H9 (cell line): Measurements from ENCODE around the gene TCF7L1. TPM values are rescaled to one million over a fixed set of nuclear protein-coding genes. Genes with fewer than 3 reads are reported as not detected.

ENCODE experiments used
- DNase-seq: peaks from one replicate; pipeline ENCODE4 v3.0.0-alpha.2; 2017
- H2AFZ ChIP-seq: one replicate; pipeline ENCODE4 v1.6.1; 2013; ENCODE audit warnings: mild to moderate bottlenecking, low read length, control low read depth, moderate library complexity
- H2AK5ac ChIP-seq: 2 replicates; pipeline ENCODE4 v1.6.1; 2013; ENCODE audit warnings: low read length, control low read depth, mixed read lengths; ENCODE audit not compliant: insufficient read length
- H2BK120ac ChIP-seq: one replicate; pipeline ENCODE4 v1.6.1; 2013; ENCODE audit warnings: low read depth, mild to moderate bottlenecking, low read length, control low read depth, inconsistent platforms; ENCODE audit not compliant: poor library complexity, severe bottlenecking
- H2BK12ac ChIP-seq: 2 replicates; pipeline ENCODE4 v1.6.1; 2013; ENCODE audit warnings: low read length, control low read depth, mixed read lengths, low read depth; ENCODE audit not compliant: insufficient read length
- H2BK15ac ChIP-seq: 2 replicates; pipeline ENCODE4 v1.6.1; 2013; ENCODE audit warnings: low read depth, low read length, control low read depth
- H2BK20ac ChIP-seq: one replicate; pipeline ENCODE4 v1.6.1; 2013; ENCODE audit warnings: low read depth, mild to moderate bottlenecking, low read length, control low read depth, inconsistent platforms; ENCODE audit not compliant: poor library complexity, severe bottlenecking
- H2BK5ac ChIP-seq: 2 replicates; pipeline ENCODE4 v1.6.1; 2013; ENCODE audit warnings: low read length, control low read depth, mixed read lengths; ENCODE audit not compliant: insufficient read length
- H3K14ac ChIP-seq: 2 replicates; pipeline ENCODE4 v1.6.1; 2013; ENCODE audit warnings: low read length, control low read depth; ENCODE audit not compliant: insufficient read depth
- H3K18ac ChIP-seq: 2 replicates; pipeline ENCODE4 v1.6.1; 2013; ENCODE audit warnings: low read depth, mild to moderate bottlenecking, mixed read lengths, low read length, control low read depth; ENCODE audit not compliant: insufficient read length
- H3K23ac ChIP-seq: 2 replicates; pipeline ENCODE4 v1.6.1; 2013; ENCODE audit warnings: low read length, control low read depth, mixed read lengths, low read depth; ENCODE audit not compliant: insufficient read length
- H3K23me2 ChIP-seq: 2 replicates; pipeline ENCODE4 v1.6.1; 2013; ENCODE audit warnings: low read depth, mild to moderate bottlenecking, mixed read lengths, low read length, control low read depth; ENCODE audit not compliant: insufficient read length, poor library complexity, severe bottlenecking
- H3K27ac ChIP-seq: 2 replicates; pipeline ENCODE4 v1.5.1; 2013; ENCODE audit warnings: low read length, control low read depth, mixed read lengths, low read depth; ENCODE audit not compliant: insufficient read length
- H3K27me3 ChIP-seq: 2 replicates; pipeline ENCODE4 v1.6.1; 2013; ENCODE audit warnings: low read length, control low read depth, inconsistent platforms; ENCODE audit not compliant: insufficient read depth
- H3K4ac ChIP-seq: 2 replicates; pipeline ENCODE4 v1.6.1; 2013; ENCODE audit warnings: low read depth, mild to moderate bottlenecking, control low read depth, inconsistent platforms, low read length, moderate library complexity
- H3K4me1 ChIP-seq: 2 replicates; pipeline ENCODE4 v1.6.1; 2013; ENCODE audit warnings: low read length, control low read depth, inconsistent platforms; ENCODE audit not compliant: insufficient read depth
- H3K4me2 ChIP-seq: 2 replicates; pipeline ENCODE4 v1.6.1; 2013; ENCODE audit warnings: low read length, control low read depth, mixed read lengths; ENCODE audit not compliant: insufficient read length, insufficient read depth
- H3K56ac ChIP-seq: 2 replicates; pipeline ENCODE4 v1.6.1; 2013; ENCODE audit warnings: low read depth, mild to moderate bottlenecking, mixed read lengths, low read length, control low read depth; ENCODE audit not compliant: insufficient read length
- H3K79me1 ChIP-seq: 2 replicates; pipeline ENCODE4 v1.6.1; 2013; ENCODE audit warnings: low read depth, mild to moderate bottlenecking, moderate library complexity, low read length, control low read depth, inconsistent platforms; ENCODE audit not compliant: insufficient read depth, poor library complexity, severe bottlenecking
- H3K79me2 ChIP-seq: 2 replicates; pipeline ENCODE4 v1.6.1; 2013; ENCODE audit warnings: low read length, control low read depth, inconsistent platforms; ENCODE audit not compliant: insufficient read depth
- H3K9ac ChIP-seq: 2 replicates; pipeline ENCODE4 v1.6.1; 2013; ENCODE audit warnings: low read length, control low read depth, mixed read lengths; ENCODE audit not compliant: insufficient read length; ENCODE audit errors: extremely low read depth
- H3K9me3 ChIP-seq: one replicate; pipeline ENCODE4 v1.6.1; 2013; ENCODE audit warnings: low read depth, low read length, inconsistent platforms; ENCODE audit not compliant: control insufficient read depth
- H3T11ph ChIP-seq: one replicate; pipeline ENCODE4 v1.6.1; 2013; ENCODE audit warnings: mild to moderate bottlenecking, low read length, control low read depth, inconsistent platforms
- H4K20me1 ChIP-seq: one replicate; pipeline ENCODE4 v1.6.1; 2013; ENCODE audit not compliant: control insufficient read depth, insufficient read length, insufficient read depth
- H4K5ac ChIP-seq: 2 replicates; pipeline ENCODE4 v1.6.1; 2013; ENCODE audit warnings: low read depth, mild to moderate bottlenecking, mixed read lengths, low read length, control low read depth; ENCODE audit not compliant: insufficient read length
- H4K8ac ChIP-seq: replicated peaks from 2 replicates; pipeline ENCODE4 v1.6.1; 2013; ENCODE audit warnings: low read length, control low read depth, mixed read lengths, low read depth; ENCODE audit not compliant: insufficient read length
- H4K91ac ChIP-seq: 2 replicates; pipeline ENCODE4 v1.6.1; 2013; ENCODE audit warnings: low read depth, mild to moderate bottlenecking, moderate library complexity, mixed read lengths, low read length, control low read depth; ENCODE audit not compliant: insufficient read length
- H3K27ac Mint-ChIP-seq, 3 experiments: 2 replicates in 2 of 3; 3 replicates in 1 of 3; pipeline ENCODE4 v1.8.0; 2020 to 2021; ENCODE audit warnings: mixed read lengths in 3 of 3, mild to moderate bottlenecking in 1 of 3, moderate library complexity in 1 of 3
- H3K27me3 Mint-ChIP-seq: 2 replicates; pipeline ENCODE4 v1.8.0; 2021; ENCODE audit warnings: low read depth, mild to moderate bottlenecking, moderate library complexity, mixed read lengths
- H3K36me3 Mint-ChIP-seq, 3 experiments: 2 replicates in 2 of 3; 3 replicates in 1 of 3; pipeline ENCODE4 v1.8.0; 2020 to 2021; ENCODE audit warnings: low read depth in 3 of 3, mixed read lengths in 3 of 3; ENCODE audit not compliant: insufficient read depth in 1 of 3
- H3K4me1 Mint-ChIP-seq, 2 experiments: 2 replicates each; pipeline ENCODE4 v1.8.0; 2020; ENCODE audit warnings: mixed read lengths in 2 of 2
- H3K4me3 Mint-ChIP-seq, 2 experiments: 2 replicates in 1 of 2; 3 replicates in 1 of 2; pipeline ENCODE4 v1.8.0; 2020 to 2021; ENCODE audit warnings: mild to moderate bottlenecking in 2 of 2, mixed read lengths in 2 of 2, moderate library complexity in 1 of 2
- H3K9me3 Mint-ChIP-seq, 2 experiments: 2 replicates in 1 of 2; 3 replicates in 1 of 2; pipeline ENCODE4 v1.8.0; 2020; ENCODE audit warnings: mild to moderate bottlenecking in 2 of 2, mixed read lengths in 2 of 2, moderate library complexity in 1 of 2
- CTCF ChIP-seq: fragments of 200-600 bp; sonication (generic); conservative IDR thresholded peaks from 3 replicates; pipeline ENCODE4 v1.8.0; 2021; ENCODE audit warnings: antibody characterized with exemption, mild to moderate bottlenecking
- WGBS: extraction: QIAGEN DNeasy Blood & Tissue Kit; methylation state at CpG from one replicate; pipeline ENCODE4 v1.1.7; 2013; ENCODE audit warnings: missing lambda C conversion rate, low lambda C conversion rate, mixed read lengths; ENCODE audit not compliant: insufficient read length; ENCODE audit errors: extremely low coverage; 5-methylcytosine and 5-hydroxymethylcytosine counted together
- total RNA-seq: library from RNA; stranded (reverse); gene quantifications from 2 replicates; pipeline ENCODE4 v1.2.1, GENCODE V29; 2021

TCF7L1 gene
- total RNA-seq, 1 experiment from 2014 or later = 112 TPM

DNA sequence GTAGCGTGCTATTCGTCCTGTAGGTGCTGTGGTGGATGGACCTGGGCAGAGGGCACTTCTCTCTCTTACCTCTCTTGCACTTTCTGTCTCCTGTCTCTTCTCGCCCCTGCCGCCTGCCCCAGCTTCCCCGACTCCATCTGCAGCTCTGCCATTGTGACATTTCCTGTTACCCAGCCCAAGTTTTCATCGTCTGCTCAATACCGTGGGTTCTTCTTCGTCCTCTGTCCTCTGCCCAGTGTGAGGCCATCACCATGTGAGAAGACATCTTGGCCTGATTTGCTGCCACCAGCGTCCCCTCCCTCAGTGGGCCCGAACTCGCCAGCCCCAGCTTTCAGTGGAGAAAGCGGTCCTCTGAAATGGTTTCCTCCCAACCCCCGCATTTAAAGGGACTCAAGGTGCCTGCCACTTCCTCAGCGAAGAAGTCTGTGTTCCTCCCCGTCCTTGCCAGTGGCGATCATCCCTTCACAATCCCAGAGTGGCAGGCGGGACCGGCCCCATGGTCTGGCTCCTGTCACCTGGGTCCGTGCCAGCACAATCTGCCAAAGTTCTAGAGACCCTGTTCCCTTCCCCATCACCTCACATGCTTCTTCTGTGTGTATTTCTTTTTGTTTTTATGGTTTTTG is 176.6 kb downstream of the TCF7L1 start:
- Histone ChIP-seq H3K23ac (no peak overlapping the region), H3K14ac (no peak overlapping the region), H3K9me3 (no peaks in the 10 kb centered on the region), H3K27ac (no peak overlapping the region), H2BK120ac (no peak overlapping the region), H4K8ac (no peak overlapping the region), H2AFZ (no peak overlapping the region), H2BK15ac (no peak overlapping the region), H3K4me1 (peaks cover 6% of the 10 kb centered on the region; the same call in 1 of the 2 replicates), H3T11ph (no peak overlapping the region), H3K4ac (no peak overlapping the region), H2BK5ac (no peak overlapping the region), H3K27me3 (no peaks in the 10 kb centered on the region), H3K56ac (no peak overlapping the region), H4K5ac (no peak overlapping the region), H4K20me1 (no peaks in the 10 kb centered on the region), H3K9ac (no peak overlapping the region), H2BK20ac (no peak overlapping the region), H2BK12ac (no peak overlapping the region), H3K18ac (no peak overlapping the region), H2AK5ac (no peak overlapping the region), H3K79me1 (no peaks in the 10 kb centered on the region), H3K79me2 (no peaks in the 10 kb centered on the region), H4K91ac (no peak overlapping the region), H3K23me2 (no peaks in the 10 kb centered on the region), H3K4me2 (no peak overlapping the region)
- no peak for TF ChIP-seq CTCF
- Mint-ChIP-seq H3K27ac (peak overlapping the region; percentile 77 to 86 (median 80)), H3K27me3 (no peaks in the 10 kb centered on the region), H3K36me3 (peaks cover 31 to 56% (median 50%) of the 10 kb centered on the region in 3 experiments), H3K9me3 (no peaks in the 10 kb centered on the region), H3K4me3 (no peak overlapping the region; a peak in 1 of 5 replicates), H3K4me1 (peaks cover 14 to 16% of the 10 kb centered on the region in 2 experiments)
- no CpG with 5 or more reads among the region's 19 CpGs for WGBS
- no peak for DNase-seq
